ENCODE results near the gene ZNF430.

- TF ChIP-seq EZH2 (IDR thresholded peaks at IDR 0.05; ENCODE audit: low read depth) = no peak
- no peak for TF ChIP-seq CTCF (conservative IDR thresholded peaks at IDR 0.05)
Measured at GRCh38 chr19:21022996-21023395, 2.5 kb downstream of the ZNF430 start.

Data from PC-9 (cell line).